NT2/D1 (cell line): ENCODE data around the gene SUSD5.

Experiments used
- DNase-seq: peaks from one replicate; pipeline ENCODE4 v3.0.0-alpha.2; 2011; ENCODE audit warnings: low read depth, low spot score
- H3K27me3 ChIP-seq: 2 replicates; pipeline ENCODE4 v1.6.0; 2011; ENCODE audit warnings: mild to moderate bottlenecking; ENCODE audit not compliant: insufficient read length, insufficient read depth
- H3K36me3 ChIP-seq: 2 replicates; pipeline ENCODE4 v1.6.1; 2011; ENCODE audit warnings: mild to moderate bottlenecking, low read length, mixed read lengths; ENCODE audit not compliant: insufficient read depth, insufficient read length
- H3K4me1 ChIP-seq: 2 replicates; pipeline ENCODE4 v1.5.1; 2011; ENCODE audit not compliant: insufficient read depth, insufficient read length
- H3K4me3 ChIP-seq: 2 replicates; pipeline ENCODE4 v1.5.1; 2011; ENCODE audit warnings: low read depth; ENCODE audit not compliant: insufficient read length
- H3K9ac ChIP-seq: 2 replicates; pipeline ENCODE4 v1.6.0; 2011; ENCODE audit warnings: low read depth; ENCODE audit not compliant: insufficient read length
- H3K9me3 ChIP-seq: 2 replicates; pipeline ENCODE4 v1.5.1; 2011; ENCODE audit warnings: mild to moderate bottlenecking, low read length; ENCODE audit not compliant: insufficient read depth
- SUZ12 ChIP-seq: IDR thresholded peaks from 2 replicates; pipeline ENCODE4 v1.6.1; 2011; ENCODE audit not compliant: insufficient read length, insufficient read depth; ENCODE audit errors: extremely low read depth
- YY1 ChIP-seq: IDR thresholded peaks from 2 replicates; pipeline ENCODE4 v1.6.1; 2011; ENCODE audit not compliant: insufficient read length, insufficient read depth
- ZNF274 ChIP-seq: IDR thresholded peaks from 2 replicates; pipeline ENCODE4 v1.6.1; 2011; ENCODE audit warnings: mild to moderate bottlenecking, low read depth, low read length

SUSD5 gene

GRCh38 chr3:33153782-33154181 is 64.8 kb downstream of the SUSD5 start:
- no peaks in the 10 kb centered on the region for H3K27me3 ChIP-seq
- H3K4me3 ChIP-seq: no peak overlapping the region
- no peak for TF ChIP-seq YY1
- TF ChIP-seq ZNF274: no peak
- TF ChIP-seq SUZ12: no peak
- DNase-seq: no peak
- no peak overlapping the region for H3K9ac ChIP-seq
- no peaks in the 10 kb centered on the region for H3K36me3 ChIP-seq
- H3K9me3 ChIP-seq: no peaks in the 10 kb centered on the region
- no peaks in the 10 kb centered on the region for H3K4me1 ChIP-seq

- no peaks in the 10 kb centered on the region for H3K9me3 ChIP-seq
- H3K4me3 ChIP-seq: no peak overlapping the region
- H3K4me1 ChIP-seq: no peaks in the 10 kb centered on the region
- no peaks in the 10 kb centered on the region for H3K27me3 ChIP-seq
- no peak for DNase-seq
- TF ChIP-seq ZNF274 (no peak), YY1 (no peak), SUZ12 (no peak)
- H3K9ac ChIP-seq: no peak overlapping the region
- no peaks in the 10 kb centered on the region for H3K36me3 ChIP-seq
These were observed 65.9 kb downstream of the SUSD5 start for GRCh38 chr3:33152363-33153360.

- Histone ChIP-seq H3K27me3 (no peaks in the 10 kb centered on the region), H3K36me3 (peaks cover 8% of the 10 kb centered on the region), H3K4me1 (no peaks in the 10 kb centered on the region), H3K4me3 (no peak overlapping the region), H3K9me3 (no peaks in the 10 kb centered on the region), H3K9ac (no peak overlapping the region)
- TF ChIP-seq ZNF274: no peak
- no peak for TF ChIP-seq SUZ12
- TF ChIP-seq YY1: no peak
- DNase-seq: no peak
These were observed 69.3 kb downstream of the SUSD5 start for GRCh38 chr3:33149342-33149741.

GRCh38 chr3:33146791-33147445 is 71.7 kb downstream of the SUSD5 start:
- no peak overlapping the region for H3K4me3 ChIP-seq
- no peaks in the 10 kb centered on the region for H3K9me3 ChIP-seq
- no peaks in the 10 kb centered on the region for H3K27me3 ChIP-seq
- DNase-seq: no peak
- TF ChIP-seq YY1: no peak
- no peak for TF ChIP-seq ZNF274
- TF ChIP-seq SUZ12: no peak
- peaks cover 14% of the 10 kb centered on the region for H3K36me3 ChIP-seq
- H3K4me1 ChIP-seq: no peaks in the 10 kb centered on the region
- no peak overlapping the region for H3K9ac ChIP-seq

GRCh38 chr3:33145901-33146580 is 72.6 kb downstream of the SUSD5 start:
- Histone ChIP-seq H3K27me3 (no peaks in the 10 kb centered on the region), H3K4me3 (no peak overlapping the region), H3K4me1 (no peaks in the 10 kb centered on the region), H3K9ac (no peak overlapping the region), H3K36me3 (peaks cover 19% of the 10 kb centered on the region), H3K9me3 (no peaks in the 10 kb centered on the region)
- no peak for DNase-seq
- TF ChIP-seq SUZ12 (no peak), ZNF274 (no peak), YY1 (no peak)

- Histone ChIP-seq H3K4me1 (no peaks in the 10 kb centered on the region), H3K9me3 (no peaks in the 10 kb centered on the region), H3K27me3 (no peaks in the 10 kb centered on the region), H3K36me3 (peaks cover 19% of the 10 kb centered on the region), H3K9ac (no peak overlapping the region), H3K4me3 (no peak overlapping the region)
- TF ChIP-seq ZNF274 (no peak), SUZ12 (no peak), YY1 (no peak)
- DNase-seq: no peak
These were observed 73.2 kb downstream of the SUSD5 start for GRCh38 chr3:33145221-33145900.

GRCh38 chr3:33144433-33144832 is 74.2 kb downstream of the SUSD5 start:
- H3K4me3 ChIP-seq: no peak overlapping the region
- peak; percentile 61 for DNase-seq
- no peaks in the 10 kb centered on the region for H3K9me3 ChIP-seq
- no peak overlapping the region for H3K9ac ChIP-seq
- H3K27me3 ChIP-seq: no peaks in the 10 kb centered on the region
- TF ChIP-seq YY1 (no peak), SUZ12 (no peak), ZNF274 (no peak)
- H3K4me1 ChIP-seq: no peaks in the 10 kb centered on the region
- H3K36me3 ChIP-seq: peaks cover 19% of the 10 kb centered on the region
